ENCODE measurements around the gene WNT9B.
"Not testable (repeated sequence)": the region's sequence is repeated elsewhere in the genome, so short reads cannot be mapped to it uniquely, and the experiment has no call there.

WNT9B gene

GRCh38 chr17:46833840-46834208 lies 17.6 kb upstream of the WNT9B start:
- Mint-ChIP-seq H3K4me3 (no peak overlapping the region), H3K4me1 (ENCODE audit: low read depth) (no peaks in the 10 kb centered on the region), H3K27ac (no peak overlapping the region), H3K9me3 (no peaks in the 10 kb centered on the region), H3K27me3 (ENCODE audit: low read depth) (peaks cover 18% of the 10 kb centered on the region), H3K36me3 (ENCODE audit: low read depth) (no peaks in the 10 kb centered on the region)

GRCh38 chr17:46834846-46835245 lies 16.5 kb upstream of the WNT9B start:
- no peak overlapping the region for H3K4me3 Mint-ChIP-seq
- H3K27me3 Mint-ChIP-seq (ENCODE audit: low read depth): peaks cover 11% of the 10 kb centered on the region
- H3K27ac Mint-ChIP-seq: no peak overlapping the region
- no peaks in the 10 kb centered on the region for H3K9me3 Mint-ChIP-seq
- H3K36me3 Mint-ChIP-seq (ENCODE audit: low read depth): no peaks in the 10 kb centered on the region
- no peaks in the 10 kb centered on the region for H3K4me1 Mint-ChIP-seq (ENCODE audit: low read depth)

- Mint-ChIP-seq H3K9me3 (no peaks in the 10 kb centered on the region), H3K4me1 (ENCODE audit: low read depth) (no peaks in the 10 kb centered on the region), H3K36me3 (ENCODE audit: low read depth) (no peaks in the 10 kb centered on the region), H3K27me3 (ENCODE audit: low read depth) (peaks cover 17% of the 10 kb centered on the region), H3K27ac (no peak overlapping the region), H3K4me3 (no peak overlapping the region)
Measured at GRCh38 chr17:46836500-46836899, 14.9 kb upstream of the WNT9B start.

- no peak overlapping the region for H3K27ac Mint-ChIP-seq
- no peak overlapping the region for H3K4me3 Mint-ChIP-seq
- no peaks in the 10 kb centered on the region for H3K36me3 Mint-ChIP-seq (ENCODE audit: low read depth)
- H3K27me3 Mint-ChIP-seq (ENCODE audit: low read depth): peaks cover 23% of the 10 kb centered on the region
- no peaks in the 10 kb centered on the region for H3K4me1 Mint-ChIP-seq (ENCODE audit: low read depth)
- H3K9me3 Mint-ChIP-seq: peaks cover 2% of the 10 kb centered on the region
Measured at GRCh38 chr17:46837521-46837920, 13.9 kb upstream of the WNT9B start.

- peaks cover 13% of the 10 kb centered on the region for H3K9me3 Mint-ChIP-seq
- no peak overlapping the region for H3K27ac Mint-ChIP-seq
- H3K4me3 Mint-ChIP-seq: no peak overlapping the region
- H3K4me1 Mint-ChIP-seq (ENCODE audit: low read depth): no peaks in the 10 kb centered on the region
- H3K36me3 Mint-ChIP-seq (ENCODE audit: low read depth): peaks cover 2% of the 10 kb centered on the region
- H3K27me3 Mint-ChIP-seq (ENCODE audit: low read depth): peaks cover 28% of the 10 kb centered on the region
Measured at GRCh38 chr17:46839211-46839610, 12.2 kb upstream of the WNT9B start.

GRCh38 chr17:46840596-46840995 lies 10.8 kb upstream of the WNT9B start:
- H3K4me3 Mint-ChIP-seq; H3K4me1 Mint-ChIP-seq (ENCODE audit: low read depth); H3K36me3 Mint-ChIP-seq (ENCODE audit: low read depth); H3K27ac Mint-ChIP-seq: not testable (repeated sequence)
- peaks cover 13% of the 10 kb centered on the region for H3K9me3 Mint-ChIP-seq
- peaks cover 31% of the 10 kb centered on the region for H3K27me3 Mint-ChIP-seq (ENCODE audit: low read depth)

- Mint-ChIP-seq H3K4me1 (ENCODE audit: low read depth) (no peaks in the 10 kb centered on the region), H3K27me3 (ENCODE audit: low read depth) (peaks cover 30% of the 10 kb centered on the region), H3K36me3 (ENCODE audit: low read depth) (peaks cover 2% of the 10 kb centered on the region), H3K27ac (no peak overlapping the region), H3K4me3 (no peak overlapping the region), H3K9me3 (peaks cover 13% of the 10 kb centered on the region)
Measured at GRCh38 chr17:46841561-46842379, 9.6 kb upstream of the WNT9B start.

- Mint-ChIP-seq H3K4me1 (ENCODE audit: low read depth) (no peaks in the 10 kb centered on the region), H3K36me3 (ENCODE audit: low read depth) (peaks cover 2% of the 10 kb centered on the region), H3K27ac (no peak overlapping the region), H3K27me3 (ENCODE audit: low read depth) (peaks cover 40% of the 10 kb centered on the region), H3K9me3 (peaks cover 13% of the 10 kb centered on the region), H3K4me3 (no peak overlapping the region)
Measured at GRCh38 chr17:46842835-46843234, 8.5 kb upstream of the WNT9B start.

- Mint-ChIP-seq H3K9me3 (peaks cover 11% of the 10 kb centered on the region), H3K4me1 (ENCODE audit: low read depth) (no peaks in the 10 kb centered on the region), H3K27ac (no peak overlapping the region), H3K36me3 (ENCODE audit: low read depth) (peaks cover 2% of the 10 kb centered on the region), H3K4me3 (no peak overlapping the region), H3K27me3 (ENCODE audit: low read depth) (peaks cover 67% of the 10 kb centered on the region)
Measured at GRCh38 chr17:46847204-46848191, 3.9 kb upstream of the WNT9B start.

- H3K9me3 Mint-ChIP-seq: peaks cover under 1% of the 10 kb centered on the region
- H3K36me3 Mint-ChIP-seq (ENCODE audit: low read depth): no peaks in the 10 kb centered on the region
- H3K4me1 Mint-ChIP-seq (ENCODE audit: low read depth): no peaks in the 10 kb centered on the region
- no peak overlapping the region for H3K4me3 Mint-ChIP-seq
- H3K27ac Mint-ChIP-seq: no peak overlapping the region
- peaks cover 70% of the 10 kb centered on the region for H3K27me3 Mint-ChIP-seq (ENCODE audit: low read depth)
Measured at GRCh38 chr17:46848534-46848933, 2.8 kb upstream of the WNT9B start.

GRCh38 chr17:46850688-46851028 lies 725 bp upstream of the WNT9B start:
- Mint-ChIP-seq H3K4me3 (no peak overlapping the region), H3K36me3 (ENCODE audit: low read depth) (no peaks in the 10 kb centered on the region), H3K27ac (no peak overlapping the region), H3K9me3 (no peaks in the 10 kb centered on the region), H3K27me3 (ENCODE audit: low read depth) (peaks cover 82% of the 10 kb centered on the region), H3K4me1 (ENCODE audit: low read depth) (no peaks in the 10 kb centered on the region)

- Mint-ChIP-seq H3K27ac (no peak overlapping the region), H3K4me1 (ENCODE audit: low read depth) (no peaks in the 10 kb centered on the region), H3K9me3 (no peaks in the 10 kb centered on the region), H3K4me3 (no peak overlapping the region), H3K27me3 (ENCODE audit: low read depth) (peaks cover 63% of the 10 kb centered on the region), H3K36me3 (ENCODE audit: low read depth) (no peaks in the 10 kb centered on the region)
Measured at GRCh38 chr17:46853896-46854444, 2.6 kb downstream of the WNT9B start.

GRCh38 chr17:46854515-46854914 lies 3.1 kb downstream of the WNT9B start:
- no peaks in the 10 kb centered on the region for H3K36me3 Mint-ChIP-seq (ENCODE audit: low read depth)
- no peak overlapping the region for H3K27ac Mint-ChIP-seq
- H3K4me3 Mint-ChIP-seq: no peak overlapping the region
- H3K4me1 Mint-ChIP-seq (ENCODE audit: low read depth): no peaks in the 10 kb centered on the region
- H3K27me3 Mint-ChIP-seq (ENCODE audit: low read depth): peaks cover 58% of the 10 kb centered on the region
- no peaks in the 10 kb centered on the region for H3K9me3 Mint-ChIP-seq

- Mint-ChIP-seq H3K9me3 (no peaks in the 10 kb centered on the region), H3K27ac (no peak overlapping the region), H3K4me1 (ENCODE audit: low read depth) (no peaks in the 10 kb centered on the region), H3K27me3 (ENCODE audit: low read depth) (peaks cover 55% of the 10 kb centered on the region), H3K4me3 (no peak overlapping the region), H3K36me3 (ENCODE audit: low read depth) (no peaks in the 10 kb centered on the region)
Measured at GRCh38 chr17:46854948-46855347, 3.6 kb downstream of the WNT9B start.

- Mint-ChIP-seq H3K27ac (no peak overlapping the region), H3K36me3 (ENCODE audit: low read depth) (no peaks in the 10 kb centered on the region), H3K4me1 (ENCODE audit: low read depth) (no peaks in the 10 kb centered on the region), H3K9me3 (no peaks in the 10 kb centered on the region), H3K27me3 (ENCODE audit: low read depth) (peaks cover 35% of the 10 kb centered on the region), H3K4me3 (no peak overlapping the region)
Measured at GRCh38 chr17:46857600-46857999, 6.2 kb downstream of the WNT9B start.
